ENCODE data around the gene HGF.

DNA sequence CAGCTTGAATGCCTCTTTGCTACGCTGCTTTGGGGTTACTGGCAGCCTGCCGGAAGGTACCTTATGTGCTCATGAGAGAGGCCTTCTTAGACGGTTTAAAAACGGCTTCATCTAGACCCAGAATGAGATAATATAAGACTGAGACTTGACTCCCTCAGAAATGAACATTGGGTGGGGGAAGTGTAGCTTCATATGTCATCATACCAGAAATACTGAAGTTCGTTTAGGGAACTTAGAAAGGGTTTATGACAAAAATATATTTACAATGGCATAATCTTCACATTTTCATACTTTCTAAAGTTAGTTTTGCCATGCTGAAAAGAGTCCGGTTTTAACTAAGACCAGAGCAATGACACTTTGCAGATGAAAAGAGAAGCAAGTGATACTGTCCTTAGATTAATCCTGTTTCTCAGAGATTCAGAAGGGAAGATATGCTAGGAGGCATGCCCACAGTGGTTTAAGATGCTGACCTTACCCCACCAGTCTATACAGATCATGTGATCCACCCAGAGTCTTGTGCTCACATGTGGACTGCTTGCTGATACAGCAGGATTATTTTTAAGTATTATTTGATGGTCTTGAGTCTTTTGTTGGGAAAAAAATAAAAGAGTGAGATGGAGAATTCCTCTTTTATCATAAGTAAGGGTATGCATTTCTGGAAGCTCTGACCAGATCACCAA is 40.8 kb upstream of the HGF start:
- TF ChIP-seq, protein P1, sequence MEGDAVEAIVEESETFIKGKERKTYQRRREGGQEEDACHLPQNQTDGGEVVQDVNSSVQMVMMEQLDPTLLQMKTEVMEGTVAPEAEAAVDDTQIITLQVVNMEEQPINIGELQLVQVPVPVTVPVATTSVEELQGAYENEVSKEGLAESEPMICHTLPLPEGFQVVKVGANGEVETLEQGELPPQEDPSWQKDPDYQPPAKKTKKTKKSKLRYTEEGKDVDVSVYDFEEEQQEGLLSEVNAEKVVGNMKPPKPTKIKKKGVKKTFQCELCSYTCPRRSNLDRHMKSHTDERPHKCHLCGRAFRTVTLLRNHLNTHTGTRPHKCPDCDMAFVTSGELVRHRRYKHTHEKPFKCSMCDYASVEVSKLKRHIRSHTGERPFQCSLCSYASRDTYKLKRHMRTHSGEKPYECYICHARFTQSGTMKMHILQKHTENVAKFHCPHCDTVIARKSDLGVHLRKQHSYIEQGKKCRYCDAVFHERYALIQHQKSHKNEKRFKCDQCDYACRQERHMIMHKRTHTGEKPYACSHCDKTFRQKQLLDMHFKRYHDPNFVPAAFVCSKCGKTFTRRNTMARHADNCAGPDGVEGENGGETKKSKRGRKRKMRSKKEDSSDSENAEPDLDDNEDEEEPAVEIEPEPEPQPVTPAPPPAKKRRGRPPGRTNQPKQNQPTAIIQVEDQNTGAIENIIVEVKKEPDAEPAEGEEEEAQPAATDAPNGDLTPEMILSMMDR (IDR thresholded peaks at IDR 0.05): no peak
- no peak for TF ChIP-seq POLR2A (IDR thresholded peaks at IDR 0.05)
